NCI-H2196 treated with DMSO at 0.1 percent for 48 hours (cell line): ENCODE data around the gene PTPN5.
"Not testable (repeated sequence)": the region's sequence is repeated elsewhere in the genome, so short reads cannot be mapped to it uniquely, and the experiment has no call there.

Experiments used
- DNase-seq: peaks from one replicate; lab custom pipeline; 2025; ENCODE audit not compliant: unreplicated experiment; lab: John Stamatoyannopoulos, UW

The PTPN5 gene

DNA sequence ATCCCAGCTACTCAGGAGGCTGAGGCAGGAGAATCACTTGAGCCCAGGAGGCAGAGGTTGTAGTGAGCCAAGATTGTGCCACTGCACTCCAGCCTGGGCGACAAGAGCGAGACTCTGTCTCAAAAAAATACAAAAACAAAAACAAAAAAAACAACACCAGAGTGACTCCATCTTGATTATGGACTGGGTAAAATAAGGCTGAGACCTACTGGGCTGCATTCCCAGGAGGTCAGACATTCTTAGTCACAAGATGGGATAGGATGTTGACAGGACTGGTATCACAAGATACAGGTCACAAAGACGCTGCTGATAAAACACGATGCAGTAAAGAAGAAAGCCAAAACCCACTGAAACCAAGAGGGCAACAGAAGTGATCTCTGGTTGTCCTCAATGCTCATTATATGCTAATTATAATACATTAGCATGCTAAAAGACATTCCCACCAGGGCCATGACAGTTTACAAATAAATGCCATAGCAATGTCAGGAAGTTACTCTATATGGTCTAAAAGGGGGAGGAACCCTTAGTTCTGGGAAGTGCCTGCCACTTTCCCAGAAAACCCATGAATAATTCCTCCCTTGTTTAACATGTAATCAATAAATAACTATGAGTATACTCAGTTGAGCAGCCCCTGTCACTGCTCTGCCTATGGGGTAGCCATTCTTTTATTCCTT, 100.0 kb downstream of the PTPN5 start:
- not testable (repeated sequence) for DNase-seq

DNA sequence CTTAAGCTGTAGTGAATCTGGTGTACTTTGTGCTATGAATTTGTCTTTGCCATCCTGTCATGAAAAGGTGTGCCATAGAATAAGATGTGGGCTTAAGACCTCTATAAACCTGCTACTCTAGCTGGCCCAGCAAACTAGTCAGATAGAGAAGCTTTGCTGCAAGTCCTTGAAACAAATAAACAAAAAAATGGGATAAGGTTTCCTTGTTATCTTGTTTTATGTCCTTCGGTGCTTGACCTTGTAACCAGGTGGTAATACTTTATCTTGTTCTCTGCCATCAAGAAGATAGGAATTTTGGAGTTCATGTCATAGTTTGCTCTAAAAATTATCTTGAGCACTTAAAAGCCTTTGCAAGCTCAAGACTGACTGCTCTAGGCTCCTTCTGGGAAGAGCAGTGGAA, 107.3 kb downstream of the PTPN5 start:
- no peak for DNase-seq

DNA sequence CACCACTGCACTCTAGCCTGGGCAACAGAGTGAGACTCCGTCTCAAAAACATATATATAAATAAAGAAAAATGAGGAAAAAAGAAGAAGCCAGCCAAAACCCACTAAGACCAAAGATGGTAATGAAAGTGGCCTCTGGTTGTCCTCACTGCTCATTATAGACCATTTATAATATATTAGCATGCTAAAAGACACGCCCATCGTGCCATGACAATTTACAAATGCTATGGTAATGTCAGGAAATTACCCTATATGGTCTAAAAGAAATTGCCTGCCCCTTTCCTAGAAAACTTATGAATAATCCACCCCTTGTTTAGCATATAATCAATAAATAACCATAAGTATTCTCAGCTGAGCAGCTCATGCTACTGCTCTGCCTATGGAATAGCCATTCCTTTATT, 109.1 kb downstream of the PTPN5 start:
- no peak for DNase-seq

DNA sequence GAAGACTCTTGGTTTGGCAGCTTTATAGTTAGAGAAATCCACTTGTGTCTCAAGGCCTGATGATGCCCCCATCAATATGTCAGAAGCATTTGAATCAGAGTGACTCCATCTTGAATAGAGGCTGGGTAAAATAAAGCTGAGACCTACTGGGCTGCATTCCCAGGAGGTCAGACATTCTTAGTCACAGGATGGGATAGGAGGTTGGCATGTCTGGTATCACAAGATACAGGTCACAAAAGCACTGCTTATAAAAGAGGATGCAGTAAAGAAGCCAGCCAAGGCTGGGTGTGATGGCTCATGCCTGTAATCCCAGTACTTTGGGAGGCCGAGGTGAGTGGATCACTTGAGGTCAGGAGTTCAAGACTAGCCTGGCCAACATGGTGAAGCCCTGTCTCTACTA, 109.6 kb downstream of the PTPN5 start:
- DNase-seq: not testable (repeated sequence)
